Measurements from ENCODE around the gene PRR35.

The PRR35 gene

GRCh38 chr16:561957-562938 is 2.1 kb downstream of the PRR35 start:
- DNase-seq (ENCODE audit: extremely low read depth in 1 of 2, low read depth in 1 of 2), result no peak

- DNase-seq (ENCODE audit: extremely low read depth in 1 of 2, low read depth in 1 of 2), result no peak
These were observed 3.0 kb downstream of the PRR35 start for GRCh38 chr16:563072-563644.

- DNase-seq (ENCODE audit: extremely low read depth in 1 of 2, low read depth in 1 of 2), result no peak
These were observed 4.7 kb downstream of the PRR35 start for GRCh38 chr16:564690-565418.

- no peak for DNase-seq (ENCODE audit: extremely low read depth in 1 of 2, low read depth in 1 of 2)
These were observed 5.5 kb downstream of the PRR35 start for GRCh38 chr16:565419-566330.

GRCh38 chr16:566475-567372 is 6.5 kb downstream of the PRR35 start, which contains the start of gene NHLRC4:
NHLRC4 (plus strand) TSS chr16:567005; CDS start chr16:568048, 1,043 bp downstream.
- no peak for DNase-seq (ENCODE audit: extremely low read depth in 1 of 2, low read depth in 1 of 2)

- no peak for DNase-seq (ENCODE audit: extremely low read depth in 1 of 2, low read depth in 1 of 2)
These were observed 7.4 kb downstream of the PRR35 start for GRCh38 chr16:567373-568256.

- no peak for DNase-seq (ENCODE audit: extremely low read depth in 1 of 2, low read depth in 1 of 2)
These were observed 8.4 kb downstream of the PRR35 start for GRCh38 chr16:568401-569258.

GRCh38 chr16:569445-570254 is 9.5 kb downstream of the PRR35 start, which contains the start of gene PIGQ:
PIGQ (plus strand) TSS chr16:569968; CDS start chr16:574075, 4,107 bp downstream.
- DNase-seq (ENCODE audit: extremely low read depth in 1 of 2, low read depth in 1 of 2), result peak in 1 of 2 donors; percentile 50

- no peak for DNase-seq (ENCODE audit: extremely low read depth in 1 of 2, low read depth in 1 of 2)
These were observed 12.9 kb downstream of the PRR35 start for GRCh38 chr16:572865-573650.

GRCh38 chr16:574021-574760 is 14.0 kb downstream of the PRR35 start:
- no peak for DNase-seq (ENCODE audit: extremely low read depth in 1 of 2, low read depth in 1 of 2)

- no peak for DNase-seq (ENCODE audit: extremely low read depth in 1 of 2, low read depth in 1 of 2)
These were observed 15.4 kb downstream of the PRR35 start for GRCh38 chr16:575354-576196.

GRCh38 chr16:576197-576822 is 16.1 kb downstream of the PRR35 start:
- no peak for DNase-seq (ENCODE audit: extremely low read depth in 1 of 2, low read depth in 1 of 2)

GRCh38 chr16:576823-577201 is 16.6 kb downstream of the PRR35 start:
- no peak for DNase-seq (ENCODE audit: extremely low read depth in 1 of 2, low read depth in 1 of 2)

- no peak for DNase-seq (ENCODE audit: extremely low read depth in 1 of 2, low read depth in 1 of 2)
These were observed 17.6 kb downstream of the PRR35 start for GRCh38 chr16:577796-578195.

Measured in activated CD8-positive, alpha-beta memory T cell treated with anti-CD3 and anti-CD28 coated beads for 1 hour (primary cell).